ENCODE data around the gene SPINT2. TPM values are rescaled to one million over a fixed set of nuclear protein-coding genes. Genes with fewer than 3 reads are reported as not detected.

The SPINT2 gene
- total RNA-seq, 2 donors from 2014 or later = 349 to 932 TPM

DNA sequence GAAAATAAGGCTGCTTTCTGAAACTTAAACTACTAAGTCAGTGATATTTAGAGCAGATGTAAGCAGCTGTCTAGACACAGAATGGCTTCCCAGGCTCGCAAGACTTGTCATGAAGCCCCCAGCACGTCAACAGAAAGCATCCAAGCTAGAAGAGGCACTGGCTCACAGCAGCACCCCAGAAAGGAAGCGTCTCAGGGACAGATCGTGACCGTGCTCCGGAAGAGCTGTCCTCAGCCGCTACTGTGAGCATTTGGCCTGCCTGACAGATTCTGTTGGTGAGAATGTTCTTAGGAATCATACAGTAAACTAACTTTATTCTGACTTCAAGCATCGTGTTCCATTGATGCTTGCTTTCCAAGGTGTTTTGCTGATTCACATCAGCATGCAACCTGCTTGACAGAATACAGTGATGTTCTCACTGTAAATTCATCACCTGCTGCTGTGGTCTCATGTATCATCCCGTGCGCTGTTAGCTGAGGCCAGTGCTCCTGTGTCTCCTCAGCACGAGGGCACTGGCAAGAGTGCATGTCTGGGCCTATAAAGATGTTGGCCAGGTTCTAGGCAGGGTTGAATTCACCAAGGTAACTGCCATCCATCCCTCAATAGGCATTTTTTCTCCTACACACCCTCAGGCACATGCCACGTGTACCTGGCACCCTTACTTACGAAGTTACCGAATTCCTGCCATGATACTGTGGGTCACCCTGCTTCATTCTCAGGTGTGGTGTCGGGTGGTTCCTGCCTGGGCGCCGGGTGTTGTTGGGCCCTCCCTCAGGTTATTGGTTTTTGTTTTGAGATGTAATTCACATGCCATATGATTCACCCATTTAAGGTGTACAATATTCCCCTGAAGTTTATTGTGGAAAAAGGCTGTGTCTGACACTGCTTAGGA lies 15.9 kb downstream of the SPINT2 start:
- TF ChIP-seq POLR2A (IDR thresholded peaks at IDR 0.05) (no peak), POLR2AphosphoS5 (IDR thresholded peaks at IDR 0.05) (no peak)
- TF ChIP-seq, protein P1, sequence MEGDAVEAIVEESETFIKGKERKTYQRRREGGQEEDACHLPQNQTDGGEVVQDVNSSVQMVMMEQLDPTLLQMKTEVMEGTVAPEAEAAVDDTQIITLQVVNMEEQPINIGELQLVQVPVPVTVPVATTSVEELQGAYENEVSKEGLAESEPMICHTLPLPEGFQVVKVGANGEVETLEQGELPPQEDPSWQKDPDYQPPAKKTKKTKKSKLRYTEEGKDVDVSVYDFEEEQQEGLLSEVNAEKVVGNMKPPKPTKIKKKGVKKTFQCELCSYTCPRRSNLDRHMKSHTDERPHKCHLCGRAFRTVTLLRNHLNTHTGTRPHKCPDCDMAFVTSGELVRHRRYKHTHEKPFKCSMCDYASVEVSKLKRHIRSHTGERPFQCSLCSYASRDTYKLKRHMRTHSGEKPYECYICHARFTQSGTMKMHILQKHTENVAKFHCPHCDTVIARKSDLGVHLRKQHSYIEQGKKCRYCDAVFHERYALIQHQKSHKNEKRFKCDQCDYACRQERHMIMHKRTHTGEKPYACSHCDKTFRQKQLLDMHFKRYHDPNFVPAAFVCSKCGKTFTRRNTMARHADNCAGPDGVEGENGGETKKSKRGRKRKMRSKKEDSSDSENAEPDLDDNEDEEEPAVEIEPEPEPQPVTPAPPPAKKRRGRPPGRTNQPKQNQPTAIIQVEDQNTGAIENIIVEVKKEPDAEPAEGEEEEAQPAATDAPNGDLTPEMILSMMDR (IDR thresholded peaks at IDR 0.05) = no peak
- no peaks in the 10 kb centered on the region for H3K36me3 ChIP-seq
- peak overlapping the region; percentile 5 to 24 for H3K27ac ChIP-seq
- intact Hi-C loops (cut with DNase I) = no loop called here
- H3K9me3 ChIP-seq = no peaks in the 10 kb centered on the region
- no peak overlapping the region for H3K4me3 ChIP-seq
- H3K27me3 ChIP-seq (replicated peaks; ENCODE audit: insufficient read depth) = no peaks in the 10 kb centered on the region
- no peak for DNase-seq (ENCODE audit: low spot score)
- H3K4me1 ChIP-seq (replicated peaks) = peaks cover 24% of the 10 kb centered on the region
- 59% methylated on average over 17 of the region's 17 CpGs for WGBS

DNA sequence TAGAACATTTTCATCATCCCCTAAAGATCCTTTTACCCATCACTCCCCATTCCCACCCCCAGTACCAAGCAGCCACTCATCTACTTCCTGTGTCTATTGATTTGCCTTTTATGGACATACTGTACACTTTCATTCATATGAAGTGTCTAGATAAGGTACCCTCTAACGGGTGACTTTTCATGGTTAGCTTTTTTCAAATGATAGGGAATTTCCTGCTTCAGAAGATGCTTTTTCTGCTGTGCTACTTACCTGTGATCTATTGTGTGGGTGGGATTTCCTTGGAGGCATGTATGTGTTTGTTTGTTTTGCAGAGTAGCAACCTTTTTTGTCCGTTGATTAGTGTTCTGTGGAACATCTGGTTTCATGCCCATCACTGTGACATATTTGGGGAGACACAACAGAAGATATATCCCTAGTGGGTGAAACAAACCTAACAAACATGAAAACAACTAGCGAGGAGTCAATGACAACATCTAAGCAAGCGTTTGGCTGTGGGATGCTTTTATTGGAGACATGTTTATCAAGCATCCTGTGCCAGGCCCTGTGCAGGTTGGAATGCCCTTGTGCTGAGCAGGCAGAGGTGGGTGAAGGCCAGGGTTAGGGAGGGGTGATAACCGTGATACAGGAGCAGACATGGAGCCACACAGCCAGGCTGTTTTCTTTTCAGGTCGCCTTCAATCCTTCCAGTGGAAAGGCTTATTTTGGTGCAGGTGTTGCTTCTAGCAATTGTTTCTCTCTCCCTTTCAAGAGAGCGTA lies 17.6 kb downstream of the SPINT2 start:
- H3K4me3 ChIP-seq = no peak overlapping the region
- H3K27ac ChIP-seq = no peak overlapping the region
- intact Hi-C loops (cut with DNase I) = no loop called here
- peaks cover 21% of the 10 kb centered on the region for H3K4me1 ChIP-seq (replicated peaks)
- H3K36me3 ChIP-seq = no peaks in the 10 kb centered on the region
- TF ChIP-seq POLR2AphosphoS5 (IDR thresholded peaks at IDR 0.05) = no peak
- TF ChIP-seq, protein P1 (IDR thresholded peaks at IDR 0.05) = no peak
- TF ChIP-seq POLR2A (IDR thresholded peaks at IDR 0.05) = no peak
- WGBS = 72% methylated on average over 7 of the region's 7 CpGs
- no peaks in the 10 kb centered on the region for H3K9me3 ChIP-seq
- no peak for DNase-seq (ENCODE audit: low spot score)
- H3K27me3 ChIP-seq (replicated peaks; ENCODE audit: insufficient read depth) = no peaks in the 10 kb centered on the region

DNA sequence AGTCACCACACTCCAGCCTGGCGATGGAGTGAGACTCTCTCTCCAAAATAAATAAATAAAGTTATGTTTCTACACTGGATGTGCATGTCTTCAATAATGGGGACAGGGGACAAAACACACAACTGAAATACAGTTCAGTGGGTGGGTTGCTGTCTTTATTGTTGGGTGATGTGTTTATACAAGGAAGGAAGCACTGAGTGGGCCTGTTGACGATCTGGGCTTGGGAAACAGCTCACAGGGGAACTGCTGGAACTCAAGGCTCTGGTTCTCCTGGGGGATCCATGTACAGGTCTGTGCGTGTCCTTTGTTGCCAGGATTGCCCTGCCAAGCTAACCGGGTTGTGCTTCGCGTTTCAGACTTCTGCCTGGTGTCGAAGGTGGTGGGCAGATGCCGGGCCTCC lies 18.9 kb downstream of the SPINT2 start:
- Histone ChIP-seq H3K27ac (no peak overlapping the region), H3K27me3 (replicated peaks; ENCODE audit: insufficient read depth) (no peaks in the 10 kb centered on the region), H3K4me3 (no peak overlapping the region), H3K9me3 (no peaks in the 10 kb centered on the region), H3K4me1 (replicated peaks) (peaks cover 10% of the 10 kb centered on the region), H3K36me3 (peaks cover 0 to 6% of the 10 kb centered on the region in 2 donors)
- WGBS = 58% methylated on average over 8 of the region's 8 CpGs
- no peak for DNase-seq (ENCODE audit: low spot score)
- intact Hi-C loops (cut with DNase I) = no loop called here
- TF ChIP-seq POLR2AphosphoS5 (IDR thresholded peaks at IDR 0.05) (no peak), POLR2A (IDR thresholded peaks at IDR 0.05) (no peak)
- TF ChIP-seq, protein P1 (IDR thresholded peaks at IDR 0.05) = no peak

- Histone ChIP-seq H3K27ac (no peak overlapping the region), H3K36me3 (peaks cover 0 to 7% of the 10 kb centered on the region in 2 donors), H3K27me3 (replicated peaks; ENCODE audit: insufficient read depth) (no peaks in the 10 kb centered on the region), H3K9me3 (no peaks in the 10 kb centered on the region), H3K4me1 (replicated peaks) (peaks cover 4% of the 10 kb centered on the region), H3K4me3 (no peak overlapping the region)
- 85% methylated on average over 7 of the region's 7 CpGs for WGBS
- DNase-seq (ENCODE audit: low spot score) = no peak
- TF ChIP-seq, protein P1 (IDR thresholded peaks at IDR 0.05) = no peak
- TF ChIP-seq POLR2AphosphoS5 (IDR thresholded peaks at IDR 0.05) (no peak), POLR2A (IDR thresholded peaks at IDR 0.05) (no peak)
- intact Hi-C loops (cut with DNase I) = no loop called here
These were observed 20.0 kb downstream of the SPINT2 start for GRCh38 chr19:38284422-38284821.
